ENCODE measurements around the gene SYP.
"Not testable (repeated sequence)": the region's sequence is repeated elsewhere in the genome, so short reads cannot be mapped to it uniquely, and the experiment has no call there.

SYP gene

DNA sequence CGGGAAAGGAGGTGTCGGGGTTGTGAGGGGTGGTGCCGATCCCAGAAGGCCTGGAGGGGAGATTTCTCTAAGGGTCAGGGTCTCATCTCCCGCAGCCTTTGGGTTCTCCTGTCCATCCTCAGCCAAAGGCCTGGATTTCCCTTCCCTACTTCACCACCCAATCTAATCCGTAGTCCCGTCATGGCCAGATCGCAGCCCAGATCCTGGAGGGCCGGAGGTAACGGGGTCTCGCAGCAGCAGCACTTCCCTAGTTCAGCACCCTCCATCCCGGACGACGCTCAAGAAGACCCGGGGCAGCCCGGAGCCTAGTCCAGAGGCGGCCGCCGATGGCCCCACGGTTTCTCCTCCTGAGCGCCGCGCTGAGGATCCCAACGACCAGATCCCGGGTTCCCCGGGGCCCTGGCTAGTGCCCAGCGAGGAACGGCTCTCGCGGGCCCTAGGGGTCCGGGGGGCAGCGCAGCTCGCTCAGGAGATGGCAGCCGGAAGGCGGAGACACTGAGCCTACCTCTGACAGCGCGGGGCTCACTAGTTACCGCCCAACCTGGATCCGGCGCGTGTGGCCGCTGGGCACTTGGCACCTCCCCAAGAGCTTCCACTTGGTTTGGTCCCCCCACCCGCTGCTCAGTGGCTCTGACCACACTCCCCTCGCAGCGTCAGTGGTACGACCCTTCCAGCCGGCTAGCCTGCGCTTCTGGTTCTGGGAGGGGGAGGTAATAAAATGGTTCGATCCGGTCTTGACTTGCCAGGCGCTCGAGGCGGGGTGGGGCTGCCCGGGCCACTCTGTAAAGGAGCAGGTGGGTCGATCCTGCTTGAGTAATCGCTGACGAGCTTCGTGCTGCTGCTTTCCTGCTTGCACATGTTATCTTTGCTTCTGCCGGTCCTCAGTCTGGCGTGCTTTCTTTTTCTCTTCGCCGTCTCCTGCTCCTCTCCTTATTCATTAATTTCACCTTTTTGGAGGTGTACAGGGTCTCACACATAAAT lies 33.8 kb downstream of the SYP start:
- DNase-seq, result peak; percentile 83 to 85

- no peak for DNase-seq
Observed at GRCh38 chrX:49164589-49165360, 35.2 kb downstream of the SYP start.

GRCh38 chrX:49163555-49164419 lies 36.2 kb downstream of the SYP start:
- peak; percentile 87 for DNase-seq

GRCh38 chrX:49162620-49163019 lies 37.4 kb downstream of the SYP start, which contains the start of gene MAGIX:
TSS of gene MAGIX (plus strand) at chrX:49162758. CDS start at chrX:49162890, 132 bp downstream.
- DNase-seq, result no peak

DNA sequence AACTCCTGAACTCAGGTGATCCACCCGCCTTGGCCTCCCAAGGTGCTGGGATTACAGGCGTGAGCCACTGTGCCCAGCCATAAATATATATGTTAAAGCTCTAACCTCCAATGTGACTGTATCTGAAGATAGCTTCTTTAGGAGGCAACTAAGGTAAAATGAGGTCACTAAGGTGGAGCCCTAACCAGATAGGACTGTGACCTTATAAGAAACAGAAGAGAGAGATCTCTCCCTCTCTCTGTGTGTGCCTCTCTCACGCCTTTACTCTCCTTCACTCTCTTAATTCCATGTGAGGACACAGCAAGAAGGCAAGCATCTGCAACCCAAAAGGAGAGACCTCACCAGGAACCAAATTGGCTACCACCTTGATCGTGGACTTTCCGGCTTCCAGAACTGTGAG lies 38.4 kb downstream of the SYP start:
- DNase-seq, result no peak

DNA sequence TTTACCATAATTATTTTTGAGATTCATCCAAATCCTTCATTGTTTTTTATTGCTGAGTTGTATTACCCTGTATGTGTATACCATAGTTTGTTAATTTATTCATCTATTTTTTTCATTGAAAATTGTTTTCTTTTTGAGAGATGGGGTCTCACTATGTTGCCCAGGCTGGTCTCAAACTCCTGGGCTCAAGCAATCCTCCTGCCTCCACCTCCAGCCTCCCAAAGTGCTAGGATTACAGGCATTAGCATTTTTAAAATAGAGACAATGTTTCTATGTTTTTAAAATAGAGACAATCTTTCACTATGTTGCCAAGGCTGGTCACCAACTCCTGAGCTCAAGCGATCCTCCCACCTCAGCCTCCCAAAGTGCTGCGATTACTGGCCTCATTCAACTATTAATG lies 39.1 kb downstream of the SYP start:
- no peak for DNase-seq

- DNase-seq, result no peak
Observed at GRCh38 chrX:49157194-49157593, 42.8 kb downstream of the SYP start.

- DNase-seq, result peak; percentile 89
Observed at GRCh38 chrX:49155900-49156837, 43.8 kb downstream of the SYP start.

DNA sequence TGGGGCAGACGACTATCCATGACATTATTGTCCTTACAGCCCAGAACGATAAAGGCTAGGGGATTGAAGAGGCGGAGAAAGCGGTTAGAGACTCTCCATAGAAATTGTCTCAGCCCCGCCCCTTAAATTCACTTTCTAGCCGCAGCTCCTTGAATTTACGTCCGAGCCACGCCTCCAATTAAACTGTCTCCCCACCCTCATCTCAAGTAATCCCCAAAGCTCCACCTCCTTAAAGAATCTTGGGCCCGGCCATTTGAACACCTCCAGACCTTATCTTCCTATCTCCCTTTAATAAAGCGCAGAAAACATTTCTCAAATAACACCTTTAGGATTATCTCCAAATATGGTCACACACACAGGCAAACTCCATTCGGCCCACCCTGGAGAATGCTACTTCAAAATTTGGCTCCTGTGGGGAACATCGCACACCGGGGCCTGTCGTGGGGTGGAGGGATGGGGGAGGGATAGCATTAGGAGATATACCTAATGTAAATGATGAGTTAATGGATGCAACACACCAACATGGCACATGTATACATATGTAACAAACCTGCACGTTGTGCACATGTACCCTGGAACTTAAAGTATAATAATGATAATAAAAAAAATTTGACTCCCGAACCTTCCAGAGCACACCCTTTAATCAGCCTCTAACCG lies 44.6 kb downstream of the SYP start:
- peak; percentile 50 to 62 for DNase-seq

DNA sequence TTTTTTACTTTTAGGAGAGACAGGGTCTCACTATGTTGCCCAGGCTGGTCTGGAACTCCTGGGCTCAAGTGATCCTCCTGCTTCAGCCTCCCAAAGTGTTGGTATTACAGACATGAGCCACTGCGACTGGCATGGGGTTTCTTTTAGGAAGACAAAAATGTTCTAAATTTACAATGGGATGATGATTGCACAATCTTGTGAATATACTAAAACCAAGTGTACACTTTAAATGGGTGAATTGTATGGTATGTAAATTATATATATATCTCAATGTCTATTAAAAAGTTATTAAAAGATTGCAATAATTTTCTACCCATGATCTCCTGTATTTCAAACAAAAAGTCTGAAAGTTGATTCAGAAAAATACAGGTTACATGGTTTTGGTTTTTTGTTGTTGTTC lies 46.5 kb downstream of the SYP start:
- no peak for DNase-seq

GRCh38 chrX:49149291-49149690 lies 50.7 kb downstream of the SYP start:
- DNase-seq, result not testable (repeated sequence)

GRCh38 chrX:49148390-49149100 lies 51.4 kb downstream of the SYP start:
- not testable (repeated sequence) for DNase-seq

DNA sequence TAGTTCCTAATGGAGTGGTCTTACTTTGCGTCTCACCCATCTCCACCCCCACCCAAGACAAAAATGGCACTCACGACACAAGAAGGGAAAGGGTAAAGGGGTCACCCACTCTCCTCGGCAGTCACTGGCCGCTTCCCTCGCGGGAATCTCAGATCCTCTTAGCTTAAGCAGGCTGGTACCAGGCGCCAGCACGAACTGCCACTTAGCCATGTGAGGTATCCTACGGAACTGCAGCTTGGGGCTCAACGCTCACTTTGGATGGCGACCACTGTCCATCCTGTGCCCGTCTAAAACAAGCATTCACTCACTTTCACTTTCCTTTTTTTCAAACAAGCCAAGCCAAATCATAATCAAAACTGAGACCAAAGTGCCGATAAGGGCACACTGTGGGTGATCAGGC lies 52.1 kb downstream of the SYP start:
- no peak for DNase-seq

DNA sequence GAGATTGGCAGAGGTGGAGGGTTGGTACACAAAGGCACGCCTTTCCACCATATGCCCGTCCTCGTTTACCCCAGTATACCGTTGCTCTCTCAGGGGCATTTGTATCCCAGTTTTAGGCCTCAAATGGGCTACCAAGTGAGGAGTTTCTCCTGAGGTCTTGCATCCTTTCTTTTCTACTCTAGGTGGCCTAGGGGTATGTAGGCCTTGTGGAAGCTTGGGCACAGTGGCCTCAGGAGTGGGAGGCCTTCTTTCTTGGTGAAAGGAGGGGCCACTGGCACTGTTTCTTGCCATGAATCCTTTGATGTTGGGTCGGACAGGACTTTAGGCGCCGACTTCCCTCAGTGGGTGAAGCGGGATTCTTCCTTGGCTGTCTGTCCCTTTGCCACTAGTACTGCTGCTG lies 52.7 kb downstream of the SYP start:
- no peak for DNase-seq

DNA sequence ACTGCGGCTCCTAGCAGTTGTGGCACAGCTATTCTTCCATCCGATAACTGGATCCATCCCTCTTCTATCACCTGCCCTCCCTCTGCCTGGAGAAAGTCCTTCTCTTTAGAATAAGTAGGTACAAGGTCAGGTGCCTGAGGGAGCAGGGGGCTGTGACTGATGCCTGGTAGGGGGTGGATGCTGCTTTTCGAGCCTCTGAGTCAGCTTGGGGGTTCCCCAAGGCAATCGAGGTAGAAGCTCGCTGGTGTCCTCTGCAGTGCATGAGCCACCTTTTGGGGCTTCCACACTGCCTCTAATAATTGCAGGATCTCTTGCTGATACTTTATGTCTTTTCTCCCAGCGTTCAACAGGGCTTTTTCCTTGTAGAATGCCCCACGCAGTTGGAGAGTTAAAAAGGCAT lies 56.8 kb downstream of the SYP start:
- not testable (repeated sequence) for DNase-seq

DNA sequence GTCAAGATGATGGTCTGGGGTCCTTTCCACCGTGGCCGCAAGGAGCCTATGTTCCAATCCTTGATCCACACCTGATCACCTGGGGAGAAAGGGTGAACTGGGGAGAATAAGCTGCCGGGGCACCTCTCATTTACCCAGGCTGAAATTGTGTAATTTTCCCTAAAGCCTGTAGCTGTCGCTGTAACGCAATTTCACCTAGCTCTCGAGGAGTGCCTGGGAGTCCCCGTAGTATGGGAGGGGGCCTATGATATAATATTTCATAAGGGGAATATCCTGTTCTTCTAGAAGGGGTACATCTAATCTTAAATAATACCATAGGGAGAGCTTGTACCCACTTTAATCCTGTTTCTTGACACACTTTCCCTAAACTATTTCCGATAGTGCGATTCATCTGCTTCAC lies 57.7 kb downstream of the SYP start:
- peak in 1 of 2 donors; percentile 28 for DNase-seq

- no peak for DNase-seq
Observed at GRCh38 chrX:49139713-49140112, 60.3 kb downstream of the SYP start.

Measured in CD4-positive, alpha-beta T cell treated with Interleukin-4 for 1 hour (primary cell).